Stimulated activated CD4-positive, alpha-beta T cell treated with anti-CD3 and anti-CD28 coated beads, Interleukin-15, amount 100 ng/mL, for 48 hours (primary cell): ENCODE measurements around the gene DPYSL5.

Experiments
- DNase-seq, 2 donors: peaks; one replicate each; pipeline ENCODE4 v3.0.0-alpha.2; 2020; ENCODE audit warnings: low read depth in 2 of 2

DPYSL5 gene

GRCh38 chr2:26989156-26989555, 141.2 kb downstream of the DPYSL5 start:
- DNase-seq, result no peak

DNA sequence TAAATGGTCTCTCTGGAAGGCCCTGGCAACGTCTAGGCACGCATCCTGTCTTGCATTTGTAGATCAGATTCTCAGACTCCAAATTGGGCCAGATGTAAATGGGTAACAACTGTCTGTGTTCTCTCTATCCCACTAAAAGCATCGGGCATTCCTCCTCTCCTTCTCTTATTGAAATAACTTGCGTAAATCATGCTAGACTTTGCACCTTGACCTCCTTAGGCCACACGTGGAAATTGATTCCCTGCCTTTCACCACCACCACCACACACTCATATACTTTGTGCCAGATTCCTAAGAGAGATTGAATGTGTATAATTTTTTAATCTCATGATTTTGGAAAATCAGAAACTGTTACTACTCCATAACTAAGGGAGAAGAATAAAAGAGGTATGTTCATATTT, 143.8 kb downstream of the DPYSL5 start:
- no peak for DNase-seq

DNA sequence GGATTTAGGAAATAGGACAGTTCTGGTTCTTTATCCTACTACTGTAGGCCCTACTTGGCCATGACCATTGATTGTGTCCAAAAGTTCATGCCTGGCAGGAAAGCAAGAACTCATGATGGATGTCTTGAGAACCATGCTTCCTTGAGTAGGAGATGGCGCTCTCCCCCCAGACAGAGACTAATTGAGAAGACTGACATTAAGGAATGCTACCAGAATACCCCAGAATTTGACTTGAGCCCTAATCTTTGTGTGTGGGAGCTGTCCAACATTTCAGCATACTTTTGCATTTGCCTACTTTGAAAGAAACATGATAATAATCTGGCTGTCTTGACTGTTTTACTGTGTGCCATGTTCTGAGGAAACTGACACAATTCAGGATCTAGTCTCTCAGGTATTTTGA, 145.8 kb downstream of the DPYSL5 start:
- no peak for DNase-seq

GRCh38 chr2:26994983-26995382, 147.1 kb downstream of the DPYSL5 start:
- DNase-seq, result no peak

GRCh38 chr2:26997394-26997793, 149.5 kb downstream of the DPYSL5 start:
- DNase-seq, result no peak

GRCh38 chr2:26998323-26998722, 150.4 kb downstream of the DPYSL5 start:
- DNase-seq, result no peak
